Left renal cortex interstitium (tissue), 4 donors: ENCODE data around the gene BACE2. TPM values are rescaled to one million over a fixed set of nuclear protein-coding genes. Genes with fewer than 3 reads are reported as not detected.

Experiments
- polyA plus RNA-seq, 4 donors: library from polyadenylated mRNA; unstranded; fragments of 120-200 nt; gene quantifications; one replicate each; pipeline ENCODE4 v1.2.1, GENCODE V29; 2013; ENCODE audit not compliant: insufficient read length in 4 of 4

The BACE2 gene
- polyA plus RNA-seq, 4 donors = 24.6 to 34.0 (median 28.6) TPM

Other genes starting within 250 kb of the BACE2 start
- gene FAM3B, start 148.6 kb downstream of the BACE2 start, polyA plus RNA-seq = 10 to 100 TPM; 14.1 to 33.9 (median 20.0) TPM
- gene MX2, start 193.9 kb downstream of the BACE2 start, polyA plus RNA-seq = 1 to 10 TPM in 3 of 4 donors, under 1 TPM in 1; 0.94 to 2.1 (median 1.3) TPM